ENCODE results near the gene SOX5.
A peak's percentile ranks its signal among the peaks of the same experiment; 100 is the strongest.

Gene SOX5

GRCh38 chr12:23888396-23889068, 60.9 kb downstream of the SOX5 start:
- no peak for TF ChIP-seq GATA3 (IDR thresholded peaks at IDR 0.05; ENCODE audit: low read depth, low read length)
- TF ChIP-seq GATA2 (IDR thresholded peaks at IDR 0.05; ENCODE audit: low read depth, low read length): no peak

GRCh38 chr12:23887055-23887835, 62.2 kb downstream of the SOX5 start:
- no peak for TF ChIP-seq GATA2 (IDR thresholded peaks at IDR 0.05; ENCODE audit: low read depth, low read length)
- TF ChIP-seq GATA3 (IDR thresholded peaks at IDR 0.05; ENCODE audit: low read depth, low read length): no peak

DNA sequence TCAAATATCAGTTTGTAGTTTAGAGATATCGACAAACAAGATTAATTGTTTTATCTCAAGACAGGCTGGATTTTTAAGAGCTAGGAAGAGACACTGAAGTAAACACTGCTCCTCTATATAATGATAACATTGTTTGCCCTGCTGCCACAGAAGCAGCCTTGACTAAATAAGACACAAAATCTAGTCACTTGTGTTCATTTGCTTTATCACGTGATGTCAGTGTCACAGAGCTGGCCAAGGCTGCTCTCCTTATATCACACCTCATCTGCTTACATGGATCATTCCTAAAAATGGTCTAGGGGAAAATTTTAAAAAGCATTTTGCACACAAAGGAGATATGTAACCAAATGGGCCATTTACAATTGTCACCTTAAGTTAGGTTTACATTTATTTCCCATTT, 64.1 kb downstream of the SOX5 start:
- TF ChIP-seq GATA3 (IDR thresholded peaks at IDR 0.05; ENCODE audit: low read depth, low read length) (no peak), GATA2 (IDR thresholded peaks at IDR 0.05; ENCODE audit: low read depth, low read length) (no peak)

GRCh38 chr12:23884909-23885308, 64.6 kb downstream of the SOX5 start:
- peak; percentile 88 for TF ChIP-seq GATA3 (IDR thresholded peaks at IDR 0.05; ENCODE audit: low read depth, low read length)
- TF ChIP-seq GATA2 (IDR thresholded peaks at IDR 0.05; ENCODE audit: low read depth, low read length): peak; percentile 95

GRCh38 chr12:23880988-23881387, 68.5 kb downstream of the SOX5 start:
- peak; percentile 44; the same call in 1 of the 2 replicates for TF ChIP-seq GATA2 (IDR thresholded peaks at IDR 0.05; ENCODE audit: low read depth, low read length)
- TF ChIP-seq GATA3 (IDR thresholded peaks at IDR 0.05; ENCODE audit: low read depth, low read length): no peak

DNA sequence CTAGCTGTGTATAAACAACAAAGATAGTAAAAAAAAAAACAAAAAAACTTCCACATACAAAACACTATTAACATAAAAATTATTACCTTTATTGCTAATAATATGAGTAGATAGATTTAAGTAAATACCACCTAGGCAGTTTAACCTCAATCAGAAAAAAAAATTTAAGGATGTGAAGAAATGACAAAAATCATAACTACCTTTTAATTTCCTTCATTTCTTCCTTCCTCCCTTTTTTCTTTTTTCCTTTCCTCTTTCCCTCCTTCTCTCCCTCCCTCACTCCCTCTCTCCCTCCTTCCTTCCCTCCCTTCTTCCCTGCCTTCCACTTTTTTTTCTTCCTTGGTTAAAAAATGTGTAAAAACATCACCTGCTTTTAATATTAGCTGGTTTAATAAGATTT, 81.7 kb downstream of the SOX5 start:
- TF ChIP-seq GATA2 (IDR thresholded peaks at IDR 0.05; ENCODE audit: low read depth, low read length): no peak
- no peak for TF ChIP-seq GATA3 (IDR thresholded peaks at IDR 0.05; ENCODE audit: low read depth, low read length)

DNA sequence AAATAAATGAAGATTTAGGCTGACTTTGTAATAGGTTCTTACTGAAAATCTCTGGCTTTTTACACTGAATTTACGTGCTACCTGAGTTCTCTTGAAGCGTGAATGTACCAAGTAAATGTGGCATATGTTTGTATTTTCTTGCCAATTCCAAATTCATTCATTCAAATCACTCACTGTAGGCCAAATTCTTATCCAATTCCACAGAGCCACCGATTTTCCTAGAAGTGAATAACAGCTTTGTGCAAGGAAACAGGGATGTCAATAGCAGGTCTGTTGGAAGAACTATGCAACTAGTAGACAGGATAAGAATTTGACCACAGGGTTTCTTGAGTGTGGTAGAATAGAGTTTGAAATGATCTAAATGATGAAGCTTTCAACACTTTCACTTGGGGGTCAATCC, 86.8 kb downstream of the SOX5 start:
- no peak for TF ChIP-seq GATA3 (IDR thresholded peaks at IDR 0.05; ENCODE audit: low read depth, low read length)
- no peak for TF ChIP-seq GATA2 (IDR thresholded peaks at IDR 0.05; ENCODE audit: low read depth, low read length)

DNA sequence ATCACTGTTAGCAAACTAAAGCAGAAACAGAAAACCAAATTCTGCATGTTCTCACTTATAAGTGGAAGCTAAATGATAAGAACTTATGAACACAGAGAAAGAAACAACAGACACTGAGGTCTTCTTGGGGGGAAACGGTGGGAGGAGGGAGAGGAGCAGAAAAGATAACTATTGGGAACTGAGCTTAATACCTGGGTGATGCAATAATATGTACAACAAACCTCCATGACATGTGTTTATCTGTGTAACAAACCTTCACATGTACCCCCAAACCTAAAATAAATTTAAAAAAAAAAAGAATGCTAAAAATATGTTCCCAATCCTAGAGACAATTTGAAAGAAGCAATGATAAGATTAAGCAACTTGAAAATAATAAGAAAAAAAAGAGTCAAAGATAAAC, 89.5 kb downstream of the SOX5 start:
- TF ChIP-seq GATA3 (IDR thresholded peaks at IDR 0.05; ENCODE audit: low read depth, low read length): no peak
- TF ChIP-seq GATA2 (IDR thresholded peaks at IDR 0.05; ENCODE audit: low read depth, low read length): no peak

DNA sequence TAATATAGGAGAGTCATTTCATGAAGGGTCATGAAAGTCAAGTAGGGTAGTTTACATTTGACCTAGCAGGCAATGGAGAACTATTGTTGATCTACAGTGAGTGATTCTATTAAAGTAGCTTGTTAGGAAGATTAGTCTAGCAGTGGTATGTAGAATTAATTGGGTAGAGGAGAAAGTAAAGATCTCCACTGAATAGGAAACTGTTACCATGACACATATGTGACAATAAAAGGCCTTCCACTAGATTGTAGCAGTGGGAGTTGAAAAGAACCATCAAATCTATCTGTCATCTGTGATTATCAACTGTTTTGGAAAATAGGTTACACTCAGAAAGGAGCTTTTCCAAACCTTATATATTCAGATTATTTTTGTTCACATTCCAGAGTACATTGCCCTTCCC, 92.3 kb downstream of the SOX5 start:
- TF ChIP-seq GATA3 (IDR thresholded peaks at IDR 0.05; ENCODE audit: low read depth, low read length) (no peak), GATA2 (IDR thresholded peaks at IDR 0.05; ENCODE audit: low read depth, low read length) (no peak)

GRCh38 chr12:23855813-23856212, 93.7 kb downstream of the SOX5 start:
- no peak for TF ChIP-seq GATA3 (IDR thresholded peaks at IDR 0.05; ENCODE audit: low read depth, low read length)
- TF ChIP-seq GATA2 (IDR thresholded peaks at IDR 0.05; ENCODE audit: low read depth, low read length): no peak

DNA sequence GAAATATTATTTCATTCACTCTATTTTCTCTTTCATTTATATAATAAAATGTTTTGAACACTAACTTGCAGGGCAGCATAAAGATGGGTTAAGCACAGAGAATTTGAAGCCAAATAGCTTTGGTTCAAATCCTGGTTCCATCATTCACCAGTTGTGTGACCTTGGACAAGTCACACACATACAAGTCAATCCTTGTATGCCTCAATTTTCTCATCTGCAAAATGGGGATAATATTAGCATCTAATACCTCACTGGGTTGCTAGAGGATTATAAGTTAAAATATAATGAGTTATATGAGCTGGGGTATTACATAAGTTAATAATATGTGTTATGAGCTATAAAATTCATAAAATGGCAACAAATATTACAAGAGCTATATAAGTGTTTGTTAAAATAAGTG, 94.9 kb downstream of the SOX5 start:
- no peak for TF ChIP-seq GATA2 (IDR thresholded peaks at IDR 0.05; ENCODE audit: low read depth, low read length)
- TF ChIP-seq GATA3 (IDR thresholded peaks at IDR 0.05; ENCODE audit: low read depth, low read length): no peak

GRCh38 chr12:23853640-23854039, 95.8 kb downstream of the SOX5 start:
- no peak for TF ChIP-seq GATA2 (IDR thresholded peaks at IDR 0.05; ENCODE audit: low read depth, low read length)
- TF ChIP-seq GATA3 (IDR thresholded peaks at IDR 0.05; ENCODE audit: low read depth, low read length): no peak

DNA sequence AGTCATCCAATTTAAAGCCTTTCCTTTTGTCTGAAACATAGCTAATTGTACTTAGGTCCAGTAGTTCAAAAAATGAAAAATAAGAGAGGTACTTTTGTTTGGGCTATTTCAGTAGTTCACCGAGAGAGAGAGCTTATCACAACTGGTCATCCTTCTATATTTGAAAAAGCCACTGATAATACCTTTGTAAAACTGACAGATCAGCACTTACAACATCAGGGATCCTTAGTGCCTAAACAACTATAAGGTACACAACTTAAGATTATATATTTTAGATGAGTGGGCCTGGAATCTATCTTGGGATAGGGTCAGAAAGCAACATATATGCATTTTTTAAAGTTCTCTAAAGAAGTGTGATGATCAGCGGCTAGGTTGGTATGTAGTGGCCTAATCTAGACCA, 97.9 kb downstream of the SOX5 start:
- TF ChIP-seq GATA2 (IDR thresholded peaks at IDR 0.05; ENCODE audit: low read depth, low read length) (no peak), GATA3 (IDR thresholded peaks at IDR 0.05; ENCODE audit: low read depth, low read length) (no peak)

- TF ChIP-seq GATA3 (IDR thresholded peaks at IDR 0.05; ENCODE audit: low read depth, low read length): no peak
Measured at GRCh38 chr12:23847857-23848256, 101.6 kb downstream of the SOX5 start.

DNA sequence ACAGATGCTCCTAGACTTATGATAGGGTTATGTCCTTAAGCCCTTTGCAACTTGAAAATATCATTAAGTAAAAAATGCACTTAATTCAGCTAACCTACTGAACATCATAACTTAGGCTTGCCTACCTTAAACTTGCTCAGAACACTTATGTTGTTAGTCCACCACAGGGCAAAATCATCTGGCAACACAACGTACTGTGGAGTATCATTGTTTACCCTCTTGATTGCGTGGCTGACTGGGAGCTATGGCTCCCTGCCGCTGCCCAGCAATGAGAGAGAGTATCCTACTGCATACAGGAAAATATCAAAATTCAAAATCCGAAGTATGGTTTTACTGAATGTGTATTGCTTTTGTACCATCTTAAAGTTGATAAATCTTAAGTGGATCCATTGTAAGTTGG, 105.5 kb downstream of the SOX5 start:
- TF ChIP-seq GATA2 (IDR thresholded peaks at IDR 0.05; ENCODE audit: low read depth, low read length) (no peak), GATA3 (IDR thresholded peaks at IDR 0.05; ENCODE audit: low read depth, low read length) (no peak)
